Small intestine (tissue), 7 donors: ENCODE data around the gene KLF17. TPM values are rescaled to one million over a fixed set of nuclear protein-coding genes. Genes with fewer than 3 reads are reported as not detected.

Source experiments
- DNase-seq, 2 donors: peaks; one replicate each; pipeline versions ENCODE4 v3.0.0 to v3.0.0-alpha.2; 2013
- FAIRE-seq: peaks from 2 replicates; lab custom pipeline; 2012; peaks lifted over from hg19 to GRCh38; lab: Jason Lieb, UNC
- H3K27ac ChIP-seq, 3 donors: one replicate each; pipeline ENCODE4 v1.5.1; 2013; ENCODE audit warnings: low read length in 2 of 3, mild to moderate bottlenecking in 2 of 3, control low read depth in 1 of 3, inconsistent platforms in 1 of 3, low read depth in 1 of 3, moderate library complexity in 1 of 3
- H3K27me3 ChIP-seq, 3 donors: one replicate each; pipeline ENCODE4 v1.6.1; 2013; ENCODE audit warnings: low read length in 3 of 3, inconsistent platforms in 1 of 3; ENCODE audit not compliant: control insufficient read depth in 3 of 3, insufficient read depth in 3 of 3
- H3K36me3 ChIP-seq, 3 donors: one replicate each; pipeline ENCODE4 v1.6.1; 2013; ENCODE audit warnings: low read length in 3 of 3, inconsistent platforms in 1 of 3, low read depth in 1 of 3, mild to moderate bottlenecking in 1 of 3, moderate library complexity in 1 of 3; ENCODE audit not compliant: control insufficient read depth in 3 of 3, insufficient read depth in 2 of 3
- H3K4me1 ChIP-seq, 3 donors: one replicate each; pipeline ENCODE4 v1.6.1; 2013; ENCODE audit warnings: low read length in 2 of 3, inconsistent platforms in 1 of 3, low read depth in 1 of 3, mild to moderate bottlenecking in 1 of 3, moderate library complexity in 1 of 3; ENCODE audit not compliant: control insufficient read depth in 3 of 3, insufficient read depth in 2 of 3
- H3K4me3 ChIP-seq, 3 donors: one replicate each; pipeline ENCODE4 v1.5.1; 2013; ENCODE audit warnings: low read length in 3 of 3, control low read depth in 1 of 3, inconsistent platforms in 1 of 3, low read depth in 1 of 3, mild to moderate bottlenecking in 1 of 3, moderate library complexity in 1 of 3
- H3K9me3 ChIP-seq, 2 donors: one replicate each; pipeline ENCODE4 v1.6.1; 2013; ENCODE audit warnings: low read depth in 1 of 2, low read length in 1 of 2; ENCODE audit not compliant: control insufficient read depth in 2 of 2, insufficient read depth in 1 of 2
- WGBS, 3 donors: extraction: QIAGEN DNeasy Blood & Tissue Kit; methylation state at CpG; one replicate each; pipeline ENCODE4 v1.1.7; 2013; 5-methylcytosine and 5-hydroxymethylcytosine counted together
- polyA plus RNA-seq, 4 donors: library from polyadenylated mRNA; stranded (reverse) in 3 of 4; unstranded in 1 of 4; fragments of 200-250 nt in 3 of 4; fragments of 120-200 nt in 1 of 4; gene quantifications; one replicate each; pipeline versions ENCODE4 v1.2.1 to v1.2.3, GENCODE V29; 2013
- donor health status: healthy with polysubstance abuse.
- donor health status: control.
- donor health status: control.
- donor health status: Bipolar disorder and iron deficiency.
- donor health status: healthy.

The KLF17 gene
- polyA plus RNA-seq, 4 donors: 0.06 TPM; not detected in 3

GRCh38 chr1:44151808-44152207, 33.2 kb downstream of the KLF17 start:
- Histone ChIP-seq H3K9me3 (peaks cover 0 to 3% of the 10 kb centered on the region in 2 donors), H3K27ac (no peak overlapping the region), H3K36me3 (no peaks in the 10 kb centered on the region), H3K4me3 (no peak overlapping the region), H3K4me1 (no peaks in the 10 kb centered on the region), H3K27me3 (no peaks in the 10 kb centered on the region)
- WGBS, 3 donors: 23 to 33% (median 26%) methylated on average over 1 of the region's 1 CpG
- DNase-seq: no peak
- FAIRE-seq: no peak

- Histone ChIP-seq H3K27ac (no peak overlapping the region), H3K9me3 (no peaks in the 10 kb centered on the region), H3K36me3 (no peaks in the 10 kb centered on the region), H3K27me3 (no peaks in the 10 kb centered on the region), H3K4me3 (no peak overlapping the region), H3K4me1 (no peaks in the 10 kb centered on the region)
- no peak for DNase-seq
- FAIRE-seq: no peak
- WGBS, 3 donors: 76 to 83% (median 77%) methylated on average over 1 of the region's 1 CpG
Observed at GRCh38 chr1:44152692-44153091, 34.1 kb downstream of the KLF17 start.

DNA sequence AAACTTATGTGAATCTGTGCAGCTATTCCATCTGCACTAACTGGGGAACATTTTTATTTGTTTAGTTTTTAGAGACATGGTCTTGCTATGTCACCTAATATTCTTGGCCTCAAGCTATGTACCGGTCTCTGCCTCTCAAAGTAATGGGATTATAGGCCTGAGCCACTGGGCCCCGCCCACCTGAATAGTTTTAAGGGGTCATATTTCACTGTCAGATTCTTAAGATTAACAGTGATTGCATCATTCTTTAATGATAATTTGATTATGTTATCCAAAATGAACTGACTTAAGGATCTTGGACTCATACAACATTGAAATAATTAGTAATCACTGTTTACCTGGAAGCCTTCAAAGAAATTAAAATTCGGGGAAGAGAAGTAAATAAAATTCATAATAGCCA, 35.4 kb downstream of the KLF17 start:
- 77 to 87% (median 81%) methylated on average over 3 of the region's 3 CpGs for WGBS, 3 donors
- no peaks in the 10 kb centered on the region for H3K36me3 ChIP-seq
- H3K9me3 ChIP-seq: no peaks in the 10 kb centered on the region
- H3K27me3 ChIP-seq: no peaks in the 10 kb centered on the region
- no peak for FAIRE-seq
- DNase-seq: no peak
- H3K27ac ChIP-seq: no peak overlapping the region
- no peaks in the 10 kb centered on the region for H3K4me1 ChIP-seq
- no peak overlapping the region for H3K4me3 ChIP-seq

- Histone ChIP-seq H3K27ac (no peak overlapping the region), H3K27me3 (no peaks in the 10 kb centered on the region), H3K36me3 (no peaks in the 10 kb centered on the region), H3K9me3 (no peaks in the 10 kb centered on the region), H3K4me1 (no peaks in the 10 kb centered on the region), H3K4me3 (no peak overlapping the region)
- WGBS, 3 donors: 58 to 82% (median 74%) methylated on average over 1 of the region's 1 CpG
- FAIRE-seq (no peak), DNase-seq (no peak)
Observed at GRCh38 chr1:44157903-44158302, 39.3 kb downstream of the KLF17 start.

GRCh38 chr1:44158871-44159270, 40.2 kb downstream of the KLF17 start:
- Histone ChIP-seq H3K4me3 (no peak overlapping the region), H3K27ac (no peak overlapping the region), H3K27me3 (no peaks in the 10 kb centered on the region), H3K4me1 (no peaks in the 10 kb centered on the region), H3K36me3 (no peaks in the 10 kb centered on the region), H3K9me3 (no peaks in the 10 kb centered on the region)
- no peak for DNase-seq
- FAIRE-seq: no peak

- no peak overlapping the region for H3K4me3 ChIP-seq
- no peaks in the 10 kb centered on the region for H3K27me3 ChIP-seq
- DNase-seq: no peak
- no peaks in the 10 kb centered on the region for H3K4me1 ChIP-seq
- H3K9me3 ChIP-seq: no peaks in the 10 kb centered on the region
- H3K36me3 ChIP-seq: no peaks in the 10 kb centered on the region
- FAIRE-seq: no peak
- H3K27ac ChIP-seq: no peak overlapping the region
Observed at GRCh38 chr1:44161546-44161945, 42.9 kb downstream of the KLF17 start.

GRCh38 chr1:44168520-44169098, 50.0 kb downstream of the KLF17 start:
- no peak for FAIRE-seq
- Histone ChIP-seq H3K27me3 (peaks cover 0 to 5% (median 2%) of the 10 kb centered on the region in 3 donors), H3K9me3 (peaks cover 0 to 2% of the 10 kb centered on the region in 2 donors), H3K4me3 (no peak overlapping the region), H3K36me3 (no peaks in the 10 kb centered on the region), H3K27ac (no peak overlapping the region), H3K4me1 (no peaks in the 10 kb centered on the region)
- WGBS, 3 donors: 77 to 84% (median 82%) methylated on average over 5 of the region's 5 CpGs
- DNase-seq: no peak

DNA sequence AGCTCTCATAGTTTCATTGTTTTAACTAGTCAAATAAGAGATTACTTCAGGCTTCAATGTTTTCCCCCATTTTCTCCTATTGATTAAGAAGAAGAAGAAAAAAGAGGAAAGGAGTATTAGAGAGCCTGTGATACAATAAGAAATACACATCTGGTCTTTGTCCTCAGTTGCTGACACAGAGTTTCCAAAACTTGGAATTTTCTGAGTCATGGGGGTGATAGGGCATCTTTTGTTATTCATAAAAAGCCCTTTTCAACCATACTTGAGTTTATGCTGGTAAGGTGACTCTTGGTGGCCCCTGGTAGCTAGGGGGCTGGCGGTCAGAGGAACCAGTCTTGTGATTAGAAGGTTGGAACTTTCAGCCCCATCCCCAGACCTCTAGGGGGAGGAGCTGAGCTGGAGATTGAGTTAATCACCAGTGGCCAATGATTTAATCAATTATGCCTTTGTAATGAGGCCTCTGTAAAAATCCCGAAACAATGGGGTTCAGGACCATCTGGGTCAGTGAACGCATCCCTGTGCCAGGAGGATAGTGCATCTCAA, 51.7 kb downstream of the KLF17 start:
- DNase-seq: no peak
- H3K4me3 ChIP-seq: no peak overlapping the region
- no peaks in the 10 kb centered on the region for H3K36me3 ChIP-seq
- peaks cover 1 to 5% (median 2%) of the 10 kb centered on the region in 3 donors for H3K27me3 ChIP-seq
- H3K27ac ChIP-seq: no peak overlapping the region
- H3K4me1 ChIP-seq: no peaks in the 10 kb centered on the region
- no peak for FAIRE-seq
- H3K9me3 ChIP-seq: peaks cover 0 to 8% of the 10 kb centered on the region in 2 donors
- 85 to 100% (median 93%) methylated on average over 3 of the region's 3 CpGs for WGBS, 3 donors

DNA sequence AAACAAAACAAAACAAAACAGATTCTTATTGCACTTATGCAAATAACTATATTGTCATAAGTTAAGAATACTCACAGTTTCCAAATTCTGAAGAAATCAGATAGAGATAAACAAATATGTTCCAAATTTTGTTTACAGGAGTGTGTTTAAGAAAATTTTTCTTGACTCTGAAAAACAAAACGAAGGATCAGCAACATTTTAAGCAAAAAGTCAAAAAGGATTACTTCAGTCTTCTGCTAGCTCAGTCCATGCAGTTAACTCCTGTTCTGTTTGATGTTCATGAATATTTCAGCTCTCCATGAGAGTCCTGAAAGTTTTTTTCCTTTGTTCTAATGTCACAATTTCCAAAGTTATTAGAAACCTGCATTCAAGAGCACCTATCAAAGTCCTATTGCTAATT, 56.0 kb downstream of the KLF17 start:
- 57 to 81% (median 71%) methylated on average over 1 of the region's 1 CpG for WGBS, 3 donors
- no peak for DNase-seq
- FAIRE-seq: no peak
- Histone ChIP-seq H3K4me3 (no peak overlapping the region), H3K4me1 (no peaks in the 10 kb centered on the region), H3K27me3 (peaks cover 0 to 3% (median 1%) of the 10 kb centered on the region in 3 donors), H3K27ac (no peak overlapping the region), H3K9me3 (peaks cover 0 to 9% of the 10 kb centered on the region in 2 donors), H3K36me3 (no peaks in the 10 kb centered on the region)
